ENCODE results near the gene ERICH2.
A peak's percentile ranks its signal among the peaks of the same experiment; 100 is the strongest.

Gene ERICH2

GRCh38 chr2:170764880-170765261 lies 5.3 kb upstream of the ERICH2 start:
- no peak for DNase-seq

GRCh38 chr2:170766693-170767092 lies 3.5 kb upstream of the ERICH2 start:
- no peak for DNase-seq

GRCh38 chr2:170770606-170771420 lies 635 bp downstream of the ERICH2 start:
- DNase-seq = peak; percentile 65

GRCh38 chr2:170771421-170771937 lies 1.3 kb downstream of the ERICH2 start:
- DNase-seq = no peak

GRCh38 chr2:170772295-170772694 lies 2.1 kb downstream of the ERICH2 start:
- no peak for DNase-seq

GRCh38 chr2:170774074-170774473 lies 3.9 kb downstream of the ERICH2 start:
- DNase-seq = no peak

- no peak for DNase-seq
These were observed 8.7 kb downstream of the ERICH2 start for GRCh38 chr2:170778900-170779299.

GRCh38 chr2:170779304-170779703 lies 9.1 kb downstream of the ERICH2 start:
- DNase-seq = no peak

GRCh38 chr2:170782673-170783072 lies 12.5 kb downstream of the ERICH2 start:
- no peak for DNase-seq

GRCh38 chr2:170783549-170783948 lies 13.4 kb downstream of the ERICH2 start:
- DNase-seq = no peak

- no peak for DNase-seq
These were observed 28.8 kb downstream of the ERICH2 start for GRCh38 chr2:170798996-170799395.

GRCh38 chr2:170806548-170806947 lies 36.4 kb downstream of the ERICH2 start:
- no peak for DNase-seq

GRCh38 chr2:170812710-170813600 lies 42.8 kb downstream of the ERICH2 start:
- no peak for DNase-seq

GRCh38 chr2:170813611-170814532 lies 43.7 kb downstream of the ERICH2 start:
- DNase-seq = no peak

- no peak for DNase-seq
These were observed 44.5 kb downstream of the ERICH2 start for GRCh38 chr2:170814533-170815230.

GRCh38 chr2:170815311-170815710 lies 45.1 kb downstream of the ERICH2 start:
- DNase-seq = no peak

- DNase-seq = peak; percentile 63
These were observed 45.7 kb downstream of the ERICH2 start for GRCh38 chr2:170815746-170816503.

GRCh38 chr2:170816504-170817092 lies 46.4 kb downstream of the ERICH2 start, which contains the start of gene GAD1:
TSS of gene GAD1 (plus strand) at chr2:170816887. CDS start at chr2:170818592, 1,705 bp downstream.
- DNase-seq = peak; percentile 66

- DNase-seq = no peak
These were observed 47.2 kb downstream of the ERICH2 start for GRCh38 chr2:170817093-170818035.

Measured in activated naive CD4-positive, alpha-beta T cell treated with Interleukin-2 at 50 U/mL for 16 hours (primary cell).